Cortex of kidney (tissue), 1 donor: ENCODE results near the gene N4BP2.

ENCODE experiments used
- DNase-seq: peaks from one replicate; lab custom pipeline; 2025; lab: John Stamatoyannopoulos, UW

Gene N4BP2

DNA sequence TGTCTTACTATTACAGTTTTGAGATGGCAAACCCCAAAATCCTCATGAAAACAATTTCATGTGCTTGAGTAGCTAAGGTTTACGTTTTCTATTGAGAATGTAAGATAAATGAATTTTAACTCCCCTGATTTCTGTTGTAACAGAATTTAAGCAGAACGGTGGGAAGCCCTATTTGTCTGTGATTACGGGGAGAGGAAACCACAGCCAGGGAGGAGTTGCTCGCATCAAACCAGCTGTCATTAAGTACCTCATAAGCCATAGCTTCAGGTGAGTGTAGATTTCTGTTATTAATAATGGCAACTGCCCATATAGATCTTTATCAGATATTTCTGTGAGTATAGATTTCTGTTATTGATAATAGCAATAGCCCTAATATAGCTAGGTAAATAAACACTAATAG, 96.0 kb downstream of the N4BP2 start:
- DNase-seq, result no peak

DNA sequence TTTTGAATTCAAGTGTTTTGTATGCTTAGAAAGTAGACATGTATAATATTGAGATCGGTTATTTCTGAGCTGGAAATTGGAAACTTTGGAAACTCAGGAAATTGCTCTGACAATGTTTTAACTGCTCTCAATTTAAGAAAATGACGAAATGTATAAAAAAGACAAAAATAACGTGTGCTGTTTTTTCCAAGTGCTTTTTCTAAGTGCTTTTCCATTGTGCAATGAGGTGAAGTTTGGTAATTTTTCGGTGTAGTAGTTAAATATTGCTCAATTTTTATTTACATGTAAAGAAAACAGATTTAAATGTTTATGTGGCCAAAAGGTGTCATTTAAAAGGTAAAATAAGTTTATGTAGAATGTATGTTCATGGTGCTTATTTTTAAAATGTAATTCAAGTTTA, 100.8 kb downstream of the N4BP2 start:
- DNase-seq, result no peak

DNA sequence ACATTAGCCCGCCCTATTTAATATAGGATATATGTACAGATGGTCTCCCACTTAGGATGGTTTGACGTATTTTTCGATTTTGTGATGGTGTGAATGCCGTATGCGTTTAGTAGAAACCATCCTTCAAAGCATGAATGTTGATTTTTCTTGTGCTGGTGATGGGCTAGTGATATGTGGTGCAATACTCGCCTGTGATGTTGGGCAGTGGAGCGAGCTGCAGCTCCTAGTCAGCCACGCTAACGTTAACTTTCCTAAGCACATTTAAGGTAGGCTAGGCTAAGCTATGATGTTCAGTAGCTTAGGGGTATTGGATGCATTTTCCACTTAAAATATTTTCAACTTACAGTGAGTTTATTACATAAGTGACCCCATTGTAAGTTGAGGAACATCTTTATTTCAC, 103.6 kb downstream of the N4BP2 start:
- DNase-seq, result no peak

DNA sequence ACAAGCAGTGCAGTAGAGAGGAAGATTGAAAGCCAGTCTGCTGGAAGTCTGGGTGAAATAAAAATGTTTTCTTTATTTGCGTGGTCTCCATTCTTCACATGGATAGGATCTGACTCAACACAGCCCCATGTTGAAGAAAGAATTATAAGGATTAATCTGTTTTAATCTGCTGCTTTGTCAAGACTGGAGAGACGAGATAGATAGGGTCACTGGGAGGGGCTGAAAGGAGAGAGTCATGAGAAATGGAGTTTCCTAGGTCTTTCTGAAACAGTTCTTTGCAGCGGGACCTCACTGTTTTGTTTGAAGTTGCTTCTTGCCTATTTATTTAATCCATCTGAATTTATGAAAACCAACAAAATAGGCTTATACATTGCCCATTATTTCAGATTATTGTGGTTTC, 107.8 kb downstream of the N4BP2 start:
- DNase-seq, result no peak

DNA sequence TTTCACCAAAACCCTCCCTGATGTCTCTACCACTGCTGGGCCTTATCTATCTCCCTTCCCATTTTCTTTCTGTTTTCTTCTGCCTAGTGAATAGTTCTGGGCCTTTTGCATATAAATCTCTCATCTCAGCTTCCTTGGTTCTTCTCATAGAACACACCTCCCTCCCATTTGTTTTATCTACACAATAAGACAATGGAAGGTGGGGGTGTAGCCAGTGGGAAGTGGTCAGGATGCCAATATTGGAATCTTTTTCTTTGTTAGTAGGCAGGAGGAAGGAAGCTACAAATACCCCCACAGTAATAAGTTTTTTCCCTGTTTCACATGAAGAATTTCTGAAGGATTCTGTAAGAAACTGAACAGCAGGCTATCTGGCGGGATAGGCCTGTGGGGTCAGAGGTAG, 109.3 kb downstream of the N4BP2 start:
- no peak for DNase-seq

DNA sequence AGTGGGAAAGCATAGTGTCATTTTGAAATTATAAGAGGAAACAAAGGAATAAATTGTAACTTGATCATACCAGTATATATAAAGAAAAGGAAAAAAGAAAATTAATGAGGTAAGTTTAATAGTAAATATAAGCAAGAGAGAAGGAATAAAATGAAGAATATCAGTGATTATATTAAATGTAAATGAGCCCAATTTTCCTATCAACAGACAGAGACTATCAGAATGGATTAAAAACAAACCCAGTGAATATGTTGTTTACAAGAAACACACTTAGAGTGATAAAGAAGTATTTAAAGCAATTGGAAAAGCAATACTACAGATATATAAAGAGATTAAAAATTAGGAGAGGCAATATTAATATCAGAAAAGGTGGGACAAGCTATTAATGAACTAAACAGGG, 111.4 kb downstream of the N4BP2 start:
- DNase-seq, result no peak

DNA sequence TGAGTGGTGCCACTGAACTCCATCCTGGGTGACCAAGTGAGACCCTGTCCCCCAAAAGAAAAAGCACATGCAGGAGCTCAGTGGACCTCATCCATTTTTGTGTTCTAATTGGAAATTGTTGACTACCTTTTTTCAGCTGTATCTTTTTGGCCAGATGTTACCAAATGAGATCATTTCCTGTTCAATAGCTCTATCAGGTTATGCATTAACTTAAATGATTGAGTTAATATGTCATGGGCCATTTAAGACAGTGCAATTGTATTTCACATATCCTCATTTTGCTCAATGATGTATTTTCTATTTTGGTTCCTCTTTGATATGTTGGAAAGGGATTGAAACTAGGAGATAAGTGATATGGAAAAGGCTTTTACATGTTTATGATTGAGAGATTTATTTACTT, 113.9 kb downstream of the N4BP2 start:
- DNase-seq, result no peak

DNA sequence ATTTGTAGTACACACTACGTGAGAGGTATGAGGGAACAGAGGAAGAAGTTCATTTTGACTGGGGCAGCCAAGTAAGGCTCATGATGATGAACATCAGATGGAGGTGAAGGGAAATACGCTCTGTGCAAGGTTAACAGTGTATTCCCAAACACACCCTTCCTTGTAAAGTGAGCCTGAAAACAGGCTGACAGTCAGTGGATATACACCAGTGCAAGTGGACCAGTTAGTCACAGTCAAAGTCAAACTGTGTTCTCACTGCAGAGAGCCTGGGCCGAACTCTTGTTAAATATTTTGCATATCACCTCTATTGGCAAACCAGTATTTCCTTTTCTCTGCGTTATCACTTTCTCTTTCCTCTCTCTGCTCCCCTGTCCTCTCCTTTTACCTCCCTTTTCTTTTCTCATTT, 116.8 kb downstream of the N4BP2 start:
- no peak for DNase-seq

DNA sequence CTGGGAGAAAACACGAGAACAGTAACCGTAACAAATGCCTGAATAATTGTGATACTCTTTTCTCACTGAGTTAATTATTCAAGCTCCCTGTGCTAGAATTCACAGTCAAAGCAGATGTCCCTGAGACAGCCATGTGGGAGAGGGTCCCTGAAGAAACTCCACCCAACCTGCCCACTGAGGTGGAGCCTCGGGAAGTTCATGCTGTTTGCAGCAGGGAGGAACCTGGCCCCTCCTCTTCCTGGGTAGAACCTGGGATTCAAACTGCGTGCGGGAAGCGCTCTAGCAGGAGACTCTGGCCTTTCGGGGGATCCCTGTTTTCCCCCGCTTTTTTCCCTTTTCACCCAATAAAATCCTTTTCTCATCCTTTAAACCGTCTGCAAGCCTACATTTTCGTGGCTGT, 120.0 kb downstream of the N4BP2 start:
- DNase-seq, result no peak

DNA sequence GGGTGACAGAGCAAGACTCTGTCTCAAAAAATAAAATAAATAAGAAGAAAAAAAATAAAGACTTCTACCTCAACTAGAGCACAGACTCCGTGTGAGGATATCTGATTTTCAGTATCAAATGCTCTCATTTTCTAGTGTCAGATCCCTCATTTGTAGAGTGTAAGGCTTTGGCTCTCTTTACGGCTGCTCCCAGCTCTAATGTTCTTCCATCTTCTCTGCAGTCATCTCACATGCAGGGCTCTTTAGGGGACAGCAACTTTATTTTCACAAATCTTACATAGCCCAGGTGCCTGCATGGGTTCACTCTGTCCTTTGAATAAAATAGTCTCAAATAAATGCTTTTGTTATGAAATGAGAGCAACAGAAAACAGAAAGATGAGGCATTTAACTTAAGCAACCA, 120.9 kb downstream of the N4BP2 start:
- DNase-seq, result no peak

DNA sequence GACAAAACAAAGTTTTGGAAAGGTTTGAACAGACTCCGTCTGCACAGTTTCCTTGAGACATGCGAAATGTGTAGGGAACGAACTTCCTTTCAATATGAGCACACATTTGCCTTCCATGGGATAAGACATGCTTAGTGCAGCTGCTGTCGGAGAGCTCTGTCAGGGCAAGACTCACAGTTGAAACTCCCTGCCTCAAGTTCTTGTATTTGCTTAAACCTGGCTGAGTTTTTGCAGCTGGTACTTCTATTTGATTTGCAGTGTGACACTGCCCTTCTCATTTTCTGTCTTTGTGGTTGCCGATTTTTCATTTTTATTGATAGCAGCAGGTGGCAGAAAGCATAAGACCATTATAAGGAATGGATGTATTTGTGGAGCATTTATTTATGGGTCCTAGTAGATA, 122.0 kb downstream of the N4BP2 start:
- no peak for DNase-seq

DNA sequence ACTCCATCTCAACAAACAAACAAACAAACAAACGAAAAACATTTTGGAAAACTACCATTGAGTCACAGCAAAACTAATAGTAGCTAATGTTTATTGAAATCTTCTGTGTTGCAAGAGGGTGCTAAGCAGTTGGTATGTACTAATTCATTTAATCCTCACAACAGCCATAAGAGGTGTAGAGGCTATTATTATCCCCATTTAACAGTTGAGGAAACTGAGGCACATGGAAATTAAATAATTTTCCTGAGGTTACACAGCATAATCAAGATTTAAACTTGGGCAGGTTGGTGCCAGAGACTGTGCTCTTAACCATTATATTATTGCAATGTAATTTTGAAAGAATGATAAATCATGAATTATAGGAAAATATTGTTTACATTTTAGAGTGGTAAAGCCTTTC, 122.7 kb downstream of the N4BP2 start:
- no peak for DNase-seq

DNA sequence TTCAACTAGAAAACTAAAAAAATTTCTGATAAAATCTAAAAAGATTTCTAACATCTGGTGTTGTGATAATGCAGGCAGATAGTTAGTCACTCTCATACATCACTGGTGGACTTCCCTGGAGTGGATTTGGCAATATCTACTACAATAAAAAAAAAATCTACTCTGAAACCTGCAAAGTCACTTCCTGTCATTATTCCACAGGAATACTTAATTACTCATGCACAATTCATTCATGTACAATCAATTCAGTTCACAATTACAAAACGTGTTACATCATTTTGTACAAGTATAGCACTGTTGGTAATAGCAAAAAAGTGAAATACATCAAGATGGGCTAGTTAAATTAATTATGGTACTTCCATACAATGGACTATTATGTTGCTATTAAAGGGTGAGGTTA, 123.7 kb downstream of the N4BP2 start:
- no peak for DNase-seq

DNA sequence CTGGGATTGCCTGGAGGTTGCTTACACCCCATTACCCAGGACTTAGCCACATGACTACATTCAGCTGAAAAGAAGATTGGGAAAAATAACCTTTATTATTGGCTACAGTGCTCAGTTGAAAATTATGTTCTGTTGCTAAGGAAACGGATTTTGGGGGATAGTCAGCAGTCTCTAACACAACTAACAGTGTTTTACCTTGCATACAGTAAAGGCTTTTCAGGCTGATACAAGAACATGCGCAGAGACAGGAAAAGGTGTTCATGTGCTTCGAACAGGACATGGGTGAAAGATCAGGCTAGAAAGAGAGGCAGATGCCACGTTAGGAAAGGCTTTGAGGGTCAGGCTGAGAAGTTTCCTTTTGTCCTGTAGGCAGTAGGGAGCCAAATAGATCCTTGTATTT, 125.4 kb downstream of the N4BP2 start:
- no peak for DNase-seq

DNA sequence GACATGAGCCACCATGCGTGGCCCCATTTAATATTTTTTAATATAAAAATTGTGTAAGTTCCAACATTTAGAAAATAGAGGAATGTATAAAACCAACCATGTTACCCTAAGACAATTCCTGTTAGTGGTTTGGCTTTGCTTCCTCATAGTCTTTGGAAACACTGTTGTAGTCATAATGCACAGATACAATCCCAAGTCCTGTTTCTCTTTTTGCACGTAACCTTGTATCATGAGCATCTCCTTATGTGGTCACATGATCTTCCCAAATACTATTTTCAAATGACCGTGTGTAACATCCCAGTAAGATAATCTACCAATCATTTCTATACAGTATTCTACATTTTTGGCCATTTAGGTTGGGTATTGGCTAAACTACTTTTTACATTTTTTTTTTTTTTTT, 126.3 kb downstream of the N4BP2 start:
- DNase-seq, result no peak

DNA sequence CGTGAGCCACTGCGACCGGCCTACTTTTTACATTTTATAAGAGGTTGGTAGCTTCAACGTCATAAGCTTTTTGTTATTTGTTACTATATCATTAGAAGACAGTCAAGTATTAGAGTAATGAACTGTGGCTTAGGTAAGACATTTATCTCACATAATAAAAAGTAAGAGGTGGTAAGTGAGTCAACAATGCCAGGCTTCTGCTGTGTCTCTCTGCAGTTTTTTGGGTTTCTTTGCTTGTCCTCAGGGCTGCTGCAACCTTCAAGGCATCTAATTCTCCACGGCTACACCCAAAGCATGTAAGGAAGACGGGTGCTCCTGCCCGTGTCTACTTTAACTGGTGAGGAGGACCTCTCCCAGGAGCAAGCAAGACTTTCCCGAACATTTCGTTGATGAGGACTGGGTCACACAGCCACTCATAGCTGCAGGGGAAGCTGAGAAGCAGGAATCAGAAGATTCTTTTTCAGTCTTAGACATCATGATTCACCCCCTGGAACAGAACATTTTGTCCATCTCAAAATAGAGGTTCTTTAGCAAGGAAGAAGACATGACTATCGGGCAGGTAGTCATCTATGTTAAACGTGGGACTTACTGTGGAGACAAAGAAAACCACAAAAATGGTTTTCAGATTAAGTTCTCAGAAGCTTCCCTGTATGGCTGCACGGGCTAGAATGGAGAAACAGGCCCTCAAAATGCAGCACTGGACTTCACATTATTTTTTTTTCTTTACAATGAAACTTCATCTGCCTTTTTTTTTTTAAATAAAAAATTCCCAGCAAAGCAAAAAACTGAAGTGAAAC, 127.2 kb downstream of the N4BP2 start:
- no peak for DNase-seq

DNA sequence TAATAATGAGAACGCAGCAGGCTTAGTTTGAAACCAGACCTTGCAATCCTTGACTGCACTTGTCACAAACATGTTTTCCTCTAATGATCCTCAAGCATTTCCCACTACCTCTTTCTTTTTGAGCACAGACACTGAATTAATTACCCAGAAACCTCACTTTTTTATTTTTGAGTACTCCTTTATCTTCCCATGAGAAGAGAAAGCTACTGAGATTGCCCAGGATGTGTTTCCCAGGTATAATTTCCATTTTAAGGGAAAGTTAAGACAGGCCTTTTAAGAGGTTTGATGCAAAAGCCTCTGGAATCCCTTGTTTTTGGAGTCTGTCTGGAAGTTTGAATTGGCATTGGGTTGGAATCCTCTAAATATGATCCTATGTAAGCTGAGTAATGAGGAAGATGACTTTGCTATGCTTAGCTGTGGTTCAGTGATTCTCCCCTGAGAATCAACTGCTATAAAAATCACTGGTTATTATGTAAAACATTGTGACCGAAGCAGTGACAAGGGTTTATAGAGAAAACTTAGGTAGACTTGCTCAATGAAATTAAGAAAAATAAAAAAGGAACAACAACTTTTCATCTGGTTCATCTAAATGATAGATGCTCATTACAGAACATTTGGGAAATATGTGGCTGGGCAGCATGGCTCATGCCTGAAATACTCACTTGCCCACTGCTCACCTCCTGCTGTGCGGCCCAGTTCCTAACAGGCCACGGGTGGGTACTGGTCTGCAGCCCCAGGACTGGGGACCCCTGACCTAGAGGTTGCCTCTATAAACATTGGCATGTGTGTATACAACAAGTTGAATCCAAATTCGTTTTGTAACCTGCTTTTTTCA, 129.4 kb downstream of the N4BP2 start:
- no peak for DNase-seq

DNA sequence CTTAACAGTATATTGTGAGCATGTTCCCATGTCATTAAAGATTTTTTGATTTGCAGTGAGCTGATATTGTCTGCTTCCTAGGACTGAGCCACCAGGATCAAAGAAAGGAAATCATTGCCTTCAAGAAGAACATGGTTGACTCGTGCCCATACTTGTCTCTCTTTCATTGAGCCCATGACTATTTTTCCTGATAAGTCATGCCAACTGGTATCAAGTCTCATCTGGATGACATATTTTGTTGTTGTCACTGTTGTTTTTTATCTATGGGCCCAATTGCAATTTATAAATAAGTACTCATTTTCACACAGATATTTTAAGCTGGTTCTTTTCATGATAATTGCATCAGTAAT, 130.0 kb downstream of the N4BP2 start:
- DNase-seq, result no peak

DNA sequence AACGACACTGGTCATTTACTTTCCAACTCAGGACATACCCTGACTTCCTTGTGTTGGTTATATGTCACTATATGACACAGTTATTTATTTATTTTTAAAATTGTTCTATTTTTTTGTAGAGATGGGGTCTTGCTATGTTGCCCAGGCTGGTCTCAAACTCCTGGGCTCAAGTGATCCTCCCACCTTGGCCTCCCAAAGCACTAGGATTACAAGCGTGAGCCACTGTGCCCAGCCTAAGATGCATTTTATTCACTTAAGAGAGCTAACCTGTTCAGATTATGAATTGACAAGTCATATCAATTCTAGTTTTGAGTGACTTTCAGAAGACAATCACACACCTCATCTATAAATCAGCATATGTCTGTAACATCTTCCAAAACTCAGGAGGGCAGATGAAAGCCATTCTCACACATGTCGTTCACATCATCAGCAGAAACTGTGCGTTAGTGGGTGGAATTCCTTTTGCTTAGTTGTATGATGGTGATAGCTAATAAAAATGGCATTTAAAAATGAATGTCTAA, 130.8 kb downstream of the N4BP2 start:
- no peak for DNase-seq

DNA sequence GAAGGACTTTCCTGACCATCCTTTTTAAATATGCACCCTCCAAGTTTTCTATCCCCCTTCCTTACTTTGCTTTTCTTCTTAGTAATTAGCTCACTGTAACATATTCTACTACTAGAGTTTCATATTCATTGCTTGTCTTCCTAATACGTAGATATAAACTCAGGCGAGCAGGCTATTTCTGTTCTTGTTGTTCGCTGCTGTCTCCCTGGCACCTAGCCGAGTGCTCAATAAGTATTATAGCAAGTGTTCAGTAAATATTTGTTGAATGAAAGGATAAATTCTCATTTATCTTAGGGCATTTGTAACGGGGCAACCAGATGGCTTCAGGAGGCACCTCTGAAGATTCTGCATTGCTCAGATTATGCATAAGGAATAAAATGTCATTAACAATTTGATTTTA, 133.4 kb downstream of the N4BP2 start:
- DNase-seq, result no peak

DNA sequence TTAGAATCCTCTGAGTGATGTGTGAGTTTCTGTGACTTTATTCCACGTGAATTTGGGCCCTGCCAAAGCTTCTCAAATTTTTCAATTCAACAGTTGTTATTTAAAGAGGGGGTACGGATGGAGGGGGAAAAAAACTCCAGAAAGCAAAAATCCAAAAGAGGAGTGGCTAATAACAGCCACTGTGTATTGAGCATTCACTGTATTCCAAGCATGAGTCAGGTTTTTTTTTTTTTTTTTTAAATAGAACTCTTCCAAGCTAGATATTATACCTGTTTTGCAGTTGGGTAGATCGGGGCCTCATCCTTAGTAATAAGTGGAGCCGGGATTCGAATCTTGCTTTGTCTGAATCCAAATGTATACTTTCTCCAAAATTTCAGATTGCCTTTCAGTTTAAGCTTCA, 133.8 kb downstream of the N4BP2 start:
- no peak for DNase-seq

DNA sequence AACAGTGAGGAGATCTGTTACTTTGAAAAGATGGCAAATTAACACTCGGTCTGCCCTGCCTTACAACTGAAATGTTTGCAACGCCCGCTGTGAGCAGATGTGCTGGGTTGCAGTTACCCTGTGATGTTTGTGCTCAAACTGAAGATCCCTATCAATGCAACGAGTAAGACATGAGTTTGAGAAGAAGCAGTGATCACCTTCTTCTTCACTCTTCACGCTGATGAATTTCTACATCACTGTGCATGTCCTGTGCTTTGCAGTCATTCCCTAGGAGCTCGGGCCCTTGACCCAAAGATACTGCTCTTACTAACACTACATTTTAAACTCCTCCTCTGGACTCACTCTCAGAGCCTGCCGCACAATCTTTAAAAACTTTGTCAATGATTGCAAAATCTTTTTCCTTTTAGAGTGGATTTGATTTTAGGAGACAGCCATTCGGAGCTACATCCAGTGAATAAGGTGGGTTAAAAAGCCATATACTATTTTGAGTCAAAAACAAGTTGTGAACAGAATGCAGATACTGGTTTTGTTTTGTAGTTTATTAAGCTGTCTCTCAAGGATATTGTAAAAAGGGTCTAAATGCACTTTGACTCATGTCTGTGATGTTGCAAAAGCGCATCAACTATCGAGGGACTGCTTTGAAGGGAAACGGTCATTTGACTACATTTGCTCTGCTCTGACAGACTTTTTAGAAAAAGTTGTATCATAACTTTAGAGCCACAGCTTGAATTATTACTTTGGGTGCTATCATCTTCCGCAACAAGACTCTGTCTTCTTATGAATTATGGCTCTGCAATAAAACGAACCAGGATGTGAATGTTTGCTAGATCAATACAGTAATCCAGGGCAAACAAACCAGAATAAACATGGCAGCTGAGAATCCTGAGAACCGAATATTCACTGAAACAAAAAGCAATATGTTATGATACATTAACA, 134.5 kb downstream of the N4BP2 start:
- no peak for DNase-seq
